Stomach (tissue), 4 donors: ENCODE data around the gene IGF2BP3.

Experiments used
- EP300 ChIP-seq: sonication (generic); formaldehyde crosslinking; IDR thresholded peaks from one replicate; pipeline ENCODE4 v1.6.1; 2017; ENCODE audit warnings: antibody characterized with exemption
- POLR2A ChIP-seq, 4 donors: fragments of 450-650 bp; IDR thresholded peaks; one replicate each; pipeline ENCODE4 v1.6.1; 2016; ENCODE audit warnings: antibody characterized with exemption in 4 of 4, control low read depth in 2 of 4, mild to moderate bottlenecking in 1 of 4, moderate library complexity in 1 of 4

DNA sequence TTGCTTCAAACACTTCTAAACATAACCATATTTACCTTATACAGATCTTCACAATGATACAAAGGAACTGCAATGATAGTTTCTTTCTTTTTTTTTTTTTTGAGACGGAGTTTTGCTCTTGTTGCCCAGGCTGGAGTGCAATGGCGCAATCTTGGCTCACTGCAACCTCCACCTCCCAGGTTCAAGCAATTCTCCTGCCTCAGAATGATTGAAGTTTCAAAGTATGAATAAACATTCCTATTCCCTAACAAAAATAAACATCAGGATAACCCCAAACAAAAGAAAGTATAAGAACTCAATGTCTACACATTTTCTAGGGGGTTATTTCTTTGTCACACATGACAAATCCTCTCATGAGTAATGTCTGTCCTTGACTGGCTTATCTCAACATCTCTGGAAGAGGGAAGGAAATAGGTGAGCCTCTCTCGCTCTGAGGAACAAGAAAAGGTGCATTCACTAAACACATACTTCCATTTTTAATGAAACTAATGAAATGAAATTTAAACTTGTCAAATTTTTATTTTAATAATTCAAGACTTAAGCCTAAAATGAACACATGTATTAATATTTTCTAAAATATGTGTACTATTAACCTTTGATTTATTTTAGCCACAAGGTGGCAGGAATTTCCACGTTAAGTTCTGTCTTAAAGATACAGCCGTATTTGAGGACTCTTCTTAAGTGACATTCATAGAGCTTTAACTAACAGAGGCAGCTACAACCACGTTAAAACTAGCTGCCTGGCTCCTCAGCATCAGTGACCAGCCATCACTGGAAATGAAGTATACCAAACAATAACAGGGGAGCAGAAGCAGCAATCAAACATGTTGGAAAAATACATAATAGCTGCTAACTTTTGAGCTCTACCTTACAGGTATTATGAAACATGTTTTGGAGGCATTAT is 112.8 kb downstream of the IGF2BP3 start:
- no peak for TF ChIP-seq EP300
- TF ChIP-seq POLR2A (IDR thresholded peaks at IDR 0.05) = no peak
